GM18517 (cell line): Measurements from ENCODE around the gene EIF4E1B.

Experiments used
- ATAC-seq: cut with Tn5 transposase; IDR thresholded peaks from one replicate; pipeline ENCODE4 v1.9.1; 2021; ENCODE audit warnings: mild to moderate bottlenecking, moderate library complexity; ENCODE audit not compliant: unreplicated experiment

The EIF4E1B gene

DNA sequence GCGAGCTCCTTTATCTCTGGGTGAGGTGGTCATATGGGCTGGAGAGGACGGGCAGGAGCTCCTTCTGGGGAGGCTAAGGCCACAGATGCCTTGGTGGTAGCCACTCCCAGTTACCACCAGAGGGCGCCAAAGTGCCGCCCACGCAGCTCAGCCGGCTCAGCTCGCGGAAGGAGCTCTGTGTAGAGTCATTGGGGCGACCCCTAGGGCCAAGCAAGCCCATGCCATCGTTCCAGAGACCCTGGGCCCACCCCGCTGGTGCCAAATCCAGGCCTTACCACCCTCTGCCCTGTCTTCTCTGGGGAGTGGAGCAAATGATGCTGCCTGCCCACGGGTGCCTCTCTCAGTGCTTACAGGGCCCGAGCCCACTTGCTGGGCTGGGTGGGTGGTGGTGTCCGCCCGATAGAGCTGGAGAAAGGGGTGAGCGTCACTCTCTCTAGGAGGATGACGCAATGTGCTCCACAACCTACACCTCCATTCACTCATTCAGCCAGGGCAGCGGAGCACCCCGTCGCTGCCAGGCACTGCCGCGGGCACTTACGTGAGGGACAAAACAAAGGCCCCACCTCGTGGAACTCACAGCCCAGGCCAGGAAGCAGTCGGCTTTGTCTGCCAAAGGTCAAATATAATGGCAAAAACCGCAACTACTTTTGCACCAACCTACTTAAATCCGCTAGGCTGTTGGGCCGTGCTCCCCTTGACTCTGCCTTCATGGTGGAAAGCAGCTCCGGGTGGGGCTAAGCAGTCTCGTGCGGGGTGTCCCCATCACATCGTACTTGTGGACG, 30.6 kb downstream of the EIF4E1B start:
- ATAC-seq: no peak

DNA sequence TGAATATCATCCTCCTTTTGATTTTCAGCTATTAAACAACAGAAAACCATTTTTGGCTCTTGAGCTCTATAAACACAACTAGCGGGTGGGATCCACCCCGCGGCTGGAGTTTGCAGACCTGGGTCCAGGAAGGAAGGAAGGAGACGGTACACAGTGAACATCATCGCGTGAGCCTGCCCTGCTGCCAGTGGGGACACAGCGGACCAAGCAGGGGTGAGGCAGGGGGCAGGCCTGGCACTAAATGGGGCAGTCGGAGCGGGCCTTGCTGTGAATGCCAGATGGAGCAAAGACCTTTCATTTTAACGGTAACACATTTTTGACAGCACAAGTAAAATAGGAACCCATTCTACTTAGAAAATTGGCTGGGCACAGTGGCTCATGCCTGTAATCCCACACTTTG, 31.2 kb downstream of the EIF4E1B start:
- ATAC-seq: no peak

DNA sequence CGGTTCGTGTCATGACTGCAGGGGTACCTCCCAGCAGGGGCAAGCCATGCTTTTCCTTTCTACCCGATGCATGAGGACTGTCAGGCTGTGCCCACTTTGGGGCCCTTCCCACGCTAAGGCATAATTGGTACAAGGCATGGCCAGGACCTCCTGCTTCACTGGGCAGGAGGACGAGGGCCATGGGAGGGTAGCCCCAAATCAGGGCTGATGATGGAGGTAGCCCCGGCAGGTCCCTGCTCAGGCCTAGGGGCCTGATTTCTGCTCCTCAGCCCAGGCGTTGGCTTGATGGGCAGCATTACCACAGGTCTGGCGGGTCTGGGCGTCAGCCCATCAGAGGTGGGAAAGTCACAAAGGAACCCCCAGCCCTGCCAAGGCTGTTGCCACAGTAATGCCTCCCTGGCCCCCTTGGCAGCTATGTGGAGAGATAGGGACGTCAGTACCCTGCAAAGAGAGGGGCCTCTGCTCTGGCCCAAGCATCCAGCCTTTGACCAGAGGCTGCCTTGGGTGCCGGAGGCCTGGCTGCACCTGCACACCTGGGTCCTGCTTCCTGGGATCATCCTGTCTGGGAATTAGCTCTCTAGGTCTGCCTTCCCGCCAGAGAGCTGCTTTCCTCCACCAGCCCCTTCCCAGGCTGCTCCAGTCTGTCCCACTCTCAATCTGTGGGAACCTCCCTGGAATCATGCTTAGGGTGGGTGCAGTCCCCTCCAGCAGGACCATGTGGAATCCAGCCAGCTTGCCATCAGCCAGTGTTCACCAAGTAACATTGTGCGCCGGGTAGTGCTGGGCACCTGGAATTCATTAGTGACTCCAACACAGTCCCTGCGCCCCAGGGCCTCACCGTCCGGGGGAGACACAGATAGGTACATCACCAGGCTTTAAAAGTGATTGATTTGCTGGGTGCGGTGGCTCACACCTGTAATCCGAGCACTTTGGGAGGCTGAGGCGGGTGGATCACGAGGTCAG, 32.2 kb downstream of the EIF4E1B start:
- ATAC-seq: no peak

DNA sequence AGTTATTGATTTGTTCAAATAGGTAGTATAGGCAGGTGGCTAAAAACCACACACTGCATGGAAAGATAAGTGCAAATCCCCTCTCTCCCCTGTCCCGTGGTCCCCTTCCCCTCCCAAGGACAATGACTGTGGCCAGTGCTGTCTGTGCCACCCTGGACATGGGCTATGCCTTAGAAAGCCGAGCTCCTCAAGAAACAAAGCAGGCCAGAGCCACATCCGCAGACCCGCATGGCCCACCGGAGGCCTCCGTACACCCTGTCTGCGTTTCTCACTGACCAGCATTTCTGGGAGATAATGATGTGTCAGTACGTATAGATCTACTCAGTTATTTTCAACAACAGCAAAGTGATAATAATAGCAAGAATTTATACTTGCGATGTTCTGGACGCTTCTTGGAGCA, 33.1 kb downstream of the EIF4E1B start:
- no peak for ATAC-seq

DNA sequence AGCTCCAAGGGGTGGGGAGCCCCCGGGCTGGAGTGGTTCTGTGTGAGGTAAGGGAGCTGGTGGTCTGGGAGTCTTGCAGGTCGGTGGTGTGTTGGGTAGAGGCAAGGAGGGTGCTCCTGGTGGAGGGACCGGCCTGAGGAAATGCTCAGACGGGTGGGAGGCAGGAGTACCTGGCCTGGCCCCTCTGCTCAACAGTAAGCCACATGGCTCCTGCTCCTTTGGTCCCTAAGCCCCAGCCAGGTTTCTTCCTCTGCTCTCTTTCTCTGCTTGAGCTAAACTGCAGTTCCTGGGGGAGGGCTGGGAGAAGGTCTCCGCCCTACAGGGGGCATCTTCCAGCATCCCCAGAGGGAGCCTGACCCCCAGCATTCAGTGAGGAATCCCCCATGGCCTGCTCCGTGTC, 34.0 kb downstream of the EIF4E1B start:
- ATAC-seq: no peak

DNA sequence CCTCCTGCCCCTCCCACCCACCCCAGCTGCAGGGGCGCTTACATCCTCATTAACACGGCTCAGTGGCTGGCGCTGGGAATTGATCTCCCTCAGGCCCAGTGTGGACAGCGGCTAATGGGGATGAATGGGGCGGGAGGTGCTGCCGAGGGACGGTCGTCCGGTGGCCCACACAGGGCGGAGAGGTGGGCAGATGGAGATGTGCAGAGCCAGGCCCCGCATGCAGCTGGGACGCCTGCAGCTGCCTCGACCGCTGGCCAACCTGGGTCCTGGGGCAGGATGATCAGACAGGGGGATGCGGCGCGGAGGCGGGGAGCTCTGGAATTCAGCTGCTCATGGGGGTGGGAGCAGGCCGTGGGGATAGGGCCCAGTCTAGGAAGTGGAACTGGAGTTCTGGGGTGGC, 34.4 kb downstream of the EIF4E1B start:
- no peak for ATAC-seq

DNA sequence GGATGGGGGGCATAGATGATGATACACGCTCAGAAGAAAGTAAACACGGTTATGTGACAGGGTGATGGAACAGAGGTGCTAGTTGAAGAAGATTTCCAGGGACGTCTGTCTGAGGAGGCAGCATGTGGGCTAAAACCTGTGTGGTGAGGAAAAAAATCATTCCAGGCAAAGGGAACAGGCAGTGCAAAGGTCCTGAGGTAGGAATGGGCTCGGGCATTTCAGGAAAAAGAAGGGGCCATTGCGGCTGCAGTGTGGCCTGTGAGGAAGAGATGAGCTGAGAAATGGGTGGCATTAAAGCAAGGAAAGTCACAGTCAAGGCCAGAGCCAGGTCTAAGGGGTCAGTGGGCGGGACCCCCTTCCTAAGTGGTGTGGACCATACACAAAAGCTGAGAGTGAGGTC, 35.0 kb downstream of the EIF4E1B start:
- ATAC-seq: no peak

DNA sequence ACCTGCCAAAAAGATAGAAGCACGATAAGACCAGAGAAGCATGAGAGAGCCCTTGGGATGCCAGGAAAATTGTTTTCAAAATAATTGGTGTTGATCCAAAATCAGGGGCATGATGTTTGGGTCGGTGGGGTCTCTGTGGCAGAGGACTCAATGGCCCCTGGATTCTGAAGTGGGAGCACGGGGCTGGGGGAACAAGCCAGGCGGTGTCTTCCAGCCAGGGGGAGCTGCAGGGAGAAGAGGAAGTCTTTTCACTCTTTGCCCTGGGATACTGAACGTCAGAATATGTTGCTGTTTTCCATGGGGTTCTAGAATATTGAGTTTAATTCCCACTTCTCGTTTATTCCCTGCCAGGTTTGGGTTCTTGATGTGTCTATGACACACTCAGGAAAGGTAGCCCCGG, 37.2 kb downstream of the EIF4E1B start:
- no peak for ATAC-seq

DNA sequence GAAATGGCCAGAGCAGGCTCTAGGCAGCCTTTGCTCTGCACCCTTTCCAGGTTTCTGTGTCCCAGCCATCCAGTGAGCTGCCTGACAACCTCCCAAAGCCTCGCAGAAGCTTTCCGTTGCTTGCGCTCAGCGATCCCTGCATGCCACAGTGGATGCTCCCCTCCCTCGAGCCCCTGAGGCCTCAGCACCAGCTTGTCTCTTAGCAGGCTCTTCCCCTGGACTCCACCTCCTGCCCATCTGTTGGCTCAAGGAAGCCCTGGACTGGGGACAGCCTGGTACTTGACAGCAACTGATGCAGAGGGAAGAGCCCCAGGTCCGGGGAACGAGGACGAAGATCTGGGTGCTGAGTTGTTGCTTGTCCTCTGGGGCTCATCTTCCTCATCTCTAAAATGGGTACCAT, 40.0 kb downstream of the EIF4E1B start:
- ATAC-seq: no peak

DNA sequence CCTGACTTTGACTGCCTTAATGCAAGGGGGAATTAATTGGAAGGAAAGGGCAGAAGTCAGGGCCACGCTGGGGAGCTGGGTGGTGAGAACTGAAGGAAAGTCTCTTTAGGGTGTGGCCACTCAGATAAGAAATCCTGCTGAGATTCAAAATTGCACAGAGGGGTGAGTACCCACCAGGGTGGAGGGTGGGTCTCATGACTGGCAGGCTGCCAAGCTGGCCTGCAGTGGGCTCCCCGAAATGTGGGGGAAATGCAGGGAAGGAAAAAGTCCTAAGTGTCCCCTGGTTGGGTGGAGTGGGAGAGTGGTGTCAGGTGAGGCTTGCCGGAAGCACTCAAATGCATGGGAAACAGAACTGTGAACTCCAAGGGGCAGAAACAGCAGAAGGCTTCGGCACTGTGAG, 40.9 kb downstream of the EIF4E1B start:
- no peak for ATAC-seq

DNA sequence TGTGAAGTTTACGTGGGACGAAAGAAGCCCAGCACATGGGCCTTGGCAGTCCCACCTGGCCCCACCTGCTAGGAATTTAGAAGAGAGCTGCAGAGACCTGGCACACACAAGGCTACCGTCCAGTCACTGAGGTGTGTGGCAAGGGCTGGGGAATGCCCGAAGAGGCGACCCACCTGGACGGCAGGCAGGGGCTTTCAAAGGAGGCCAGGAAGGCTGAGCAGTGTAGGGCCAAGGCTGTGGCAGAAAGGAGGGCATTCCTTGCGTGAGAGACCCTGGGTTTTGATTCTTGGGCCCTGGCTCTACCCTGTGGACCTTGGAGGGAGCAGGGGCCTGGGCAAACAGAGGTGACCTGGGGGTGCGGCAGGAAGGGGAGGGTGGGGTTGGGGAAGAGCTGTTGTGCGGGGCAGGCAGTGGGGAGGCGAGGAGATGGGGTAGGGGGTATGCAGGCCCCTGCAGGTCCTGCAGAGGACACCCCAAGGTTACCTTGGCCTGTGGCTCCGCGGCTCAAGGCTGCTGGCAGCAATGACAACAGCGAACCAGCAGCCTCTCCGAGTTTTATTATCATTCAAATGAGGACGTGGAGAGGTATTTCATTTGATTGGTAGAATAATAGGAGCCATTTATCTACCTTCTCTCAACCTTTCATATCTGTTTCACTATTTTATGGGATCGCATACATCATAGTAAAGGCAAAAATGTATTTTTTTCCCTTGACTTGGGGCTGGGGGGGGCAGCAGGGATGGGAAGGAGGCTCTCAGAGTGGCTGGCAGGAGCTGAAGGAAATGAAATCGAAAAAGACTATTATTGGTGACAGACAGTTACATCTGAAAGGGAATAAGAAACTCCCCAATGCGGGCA, 41.6 kb downstream of the EIF4E1B start:
- no peak for ATAC-seq

DNA sequence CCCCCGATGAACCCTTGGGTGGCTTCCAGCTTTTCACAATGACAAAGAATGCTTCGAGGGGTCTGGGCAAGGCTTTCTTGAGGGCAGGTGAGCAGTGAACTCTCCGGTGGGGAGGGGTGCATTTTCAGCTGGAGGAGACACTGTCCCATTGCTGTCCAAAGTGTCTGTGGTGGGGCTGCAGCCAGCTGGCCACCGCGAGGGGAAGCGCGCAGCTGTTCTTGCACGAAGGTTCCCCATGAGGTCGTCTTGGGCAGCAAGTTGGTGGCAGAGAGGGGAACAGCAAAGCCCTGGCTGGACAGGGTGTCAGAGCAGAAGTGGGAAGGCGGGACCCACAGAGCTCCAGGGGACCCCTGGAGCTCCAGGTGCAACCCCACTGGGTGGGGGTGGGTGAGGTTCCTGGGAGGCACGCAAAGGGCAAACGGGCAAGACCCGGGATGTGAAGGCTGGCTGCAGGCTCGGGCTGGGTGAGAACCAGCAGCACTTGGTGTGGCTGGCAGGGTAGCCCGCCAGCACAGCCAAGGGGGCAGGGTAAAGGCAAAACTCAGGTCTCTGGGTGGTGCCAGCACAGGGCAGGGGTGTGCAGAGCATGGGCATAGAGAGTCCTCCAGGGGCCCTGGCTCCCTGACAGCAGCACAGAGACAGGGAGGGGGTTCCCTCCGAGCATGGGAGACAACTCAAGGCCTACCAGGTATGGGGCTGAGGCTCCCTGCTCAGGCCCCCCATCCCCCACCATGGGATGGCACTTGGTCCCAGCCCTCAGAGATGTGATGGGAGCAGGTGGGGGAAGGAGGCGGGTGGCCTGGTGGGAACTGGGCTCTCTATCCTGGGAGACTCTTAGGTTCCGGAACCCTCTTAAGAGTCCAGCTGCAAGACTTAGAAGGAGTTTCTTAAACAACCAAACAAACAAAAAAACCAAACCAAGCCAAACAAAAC, 43.4 kb downstream of the EIF4E1B start:
- ATAC-seq: no peak

DNA sequence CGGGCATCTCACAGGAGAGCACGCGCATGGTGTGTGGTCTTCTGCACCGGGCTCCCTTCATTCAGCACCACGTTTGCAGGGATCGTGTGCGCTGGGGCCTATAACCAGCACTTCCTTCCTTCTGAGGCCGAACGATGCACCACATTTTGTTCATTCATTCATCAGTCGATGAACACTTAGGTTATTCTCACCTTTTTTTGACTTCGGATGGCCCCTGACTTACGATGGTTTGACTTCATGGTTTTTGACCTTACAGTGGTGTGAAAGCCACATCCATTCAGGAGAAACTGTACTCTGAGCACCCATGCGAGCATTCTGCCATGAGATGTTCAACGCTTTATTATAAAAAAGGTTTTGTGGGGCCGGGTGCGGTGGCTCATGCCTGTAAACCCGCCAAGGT, 44.3 kb downstream of the EIF4E1B start:
- ATAC-seq: no peak

DNA sequence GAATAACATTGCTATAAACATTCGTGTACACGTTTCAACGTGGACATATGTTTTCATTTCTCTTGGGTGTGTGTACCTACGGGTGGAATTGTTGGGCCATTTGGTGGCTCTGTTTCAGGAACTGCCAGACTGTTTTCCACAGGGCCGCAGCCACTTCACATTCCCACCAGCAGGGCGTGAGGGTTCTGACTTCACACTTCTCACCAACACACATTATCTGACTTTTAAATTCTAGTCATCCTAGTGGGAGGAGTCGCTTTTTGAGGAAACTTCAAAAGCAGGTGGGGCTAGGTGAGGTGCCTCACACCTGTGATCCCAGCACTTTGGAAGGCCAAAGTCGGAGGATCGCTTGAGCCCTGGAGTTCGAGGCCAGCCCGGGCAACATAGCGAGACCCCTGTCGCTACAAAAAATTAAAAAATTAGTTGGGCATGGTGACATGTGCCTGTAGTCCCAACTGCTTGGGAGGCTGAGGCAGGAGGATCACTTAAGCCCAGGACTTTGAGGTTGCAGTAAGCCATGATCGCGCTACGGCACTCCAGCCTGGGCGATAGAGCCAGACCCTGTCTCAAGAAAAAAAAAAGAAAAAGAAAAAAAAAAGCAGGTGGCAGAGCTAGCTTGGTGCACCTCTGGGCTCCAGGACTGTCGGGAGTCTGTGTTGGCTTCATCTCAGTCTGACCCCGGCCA, 45.3 kb downstream of the EIF4E1B start:
- ATAC-seq: no peak

DNA sequence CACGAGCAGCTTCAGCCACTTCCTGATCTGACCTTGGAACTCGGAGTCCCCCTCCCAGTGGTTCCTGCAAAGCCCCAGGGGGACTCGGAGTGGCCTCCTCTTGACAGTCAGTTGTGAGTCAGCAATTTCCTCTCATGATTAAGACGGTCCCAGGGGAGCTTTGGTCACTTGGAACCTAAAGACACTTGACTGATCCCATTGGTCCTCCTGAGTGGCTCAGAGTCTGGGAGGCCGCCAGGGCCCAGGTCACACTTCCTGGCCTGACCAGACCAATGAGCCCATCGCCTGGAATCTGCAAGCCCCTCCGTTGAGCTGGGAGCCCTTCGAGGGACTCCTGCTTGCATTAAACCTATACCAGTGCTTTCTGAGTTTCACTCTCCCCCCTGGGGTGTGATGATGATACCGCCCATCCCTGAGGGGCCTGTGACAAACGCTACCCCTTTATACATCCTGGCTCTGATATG, 45.9 kb downstream of the EIF4E1B start:
- peak; percentile 73 for ATAC-seq

DNA sequence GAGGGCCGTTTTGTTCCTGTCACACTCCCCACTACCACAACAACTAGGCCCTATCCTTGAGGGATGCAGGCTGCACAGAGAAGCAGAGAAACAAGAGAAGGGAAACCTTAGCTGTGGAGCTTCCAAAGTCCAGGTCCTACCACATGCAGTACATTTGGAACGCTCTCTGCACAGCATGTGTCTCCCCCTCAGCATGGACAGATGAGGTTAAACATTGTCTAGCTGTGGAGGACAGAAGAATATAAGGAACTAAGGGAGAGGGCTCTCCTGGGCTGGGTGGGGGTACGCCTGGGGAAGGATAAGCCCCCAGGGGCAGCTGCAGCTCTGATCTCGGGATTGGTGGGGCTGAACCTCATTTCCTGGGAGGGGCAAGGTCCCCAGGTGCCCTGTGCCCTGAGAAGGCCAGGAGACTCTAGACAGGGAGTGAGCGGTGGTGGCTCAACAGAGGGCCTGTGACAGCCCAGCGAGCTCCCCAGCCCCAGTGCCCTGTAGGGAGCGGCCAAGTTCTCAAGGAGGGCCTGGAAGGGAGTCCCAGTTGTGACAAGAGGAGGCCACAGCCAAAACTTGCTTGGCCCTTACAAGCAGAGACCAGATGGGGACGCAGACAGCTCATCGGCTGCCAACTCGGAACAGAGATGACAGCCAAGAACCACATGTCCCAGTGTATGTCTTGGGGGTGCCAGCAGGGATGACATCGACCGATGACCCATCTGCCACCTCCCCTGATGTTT, 46.9 kb downstream of the EIF4E1B start:
- no peak for ATAC-seq

DNA sequence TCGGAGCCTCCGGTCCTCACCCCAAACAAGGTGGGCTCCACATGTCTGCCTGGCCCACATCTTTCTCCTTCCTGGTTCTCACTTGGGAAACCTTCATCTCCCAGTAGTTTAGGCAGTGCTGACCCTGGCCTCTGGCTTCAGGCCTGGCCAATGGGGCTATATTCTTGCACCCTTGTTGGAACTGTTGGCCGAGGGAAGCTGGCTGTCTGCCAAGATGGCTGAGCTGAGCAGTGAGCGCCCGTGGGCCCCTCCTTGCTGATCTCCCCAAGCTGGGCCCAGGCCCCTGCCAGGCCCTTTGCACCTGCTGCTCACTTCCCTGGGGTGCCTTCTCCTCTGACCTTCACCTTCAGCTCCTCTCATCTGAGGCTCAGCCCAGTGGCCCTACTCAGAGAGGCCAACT, 48.1 kb downstream of the EIF4E1B start:
- no peak for ATAC-seq

DNA sequence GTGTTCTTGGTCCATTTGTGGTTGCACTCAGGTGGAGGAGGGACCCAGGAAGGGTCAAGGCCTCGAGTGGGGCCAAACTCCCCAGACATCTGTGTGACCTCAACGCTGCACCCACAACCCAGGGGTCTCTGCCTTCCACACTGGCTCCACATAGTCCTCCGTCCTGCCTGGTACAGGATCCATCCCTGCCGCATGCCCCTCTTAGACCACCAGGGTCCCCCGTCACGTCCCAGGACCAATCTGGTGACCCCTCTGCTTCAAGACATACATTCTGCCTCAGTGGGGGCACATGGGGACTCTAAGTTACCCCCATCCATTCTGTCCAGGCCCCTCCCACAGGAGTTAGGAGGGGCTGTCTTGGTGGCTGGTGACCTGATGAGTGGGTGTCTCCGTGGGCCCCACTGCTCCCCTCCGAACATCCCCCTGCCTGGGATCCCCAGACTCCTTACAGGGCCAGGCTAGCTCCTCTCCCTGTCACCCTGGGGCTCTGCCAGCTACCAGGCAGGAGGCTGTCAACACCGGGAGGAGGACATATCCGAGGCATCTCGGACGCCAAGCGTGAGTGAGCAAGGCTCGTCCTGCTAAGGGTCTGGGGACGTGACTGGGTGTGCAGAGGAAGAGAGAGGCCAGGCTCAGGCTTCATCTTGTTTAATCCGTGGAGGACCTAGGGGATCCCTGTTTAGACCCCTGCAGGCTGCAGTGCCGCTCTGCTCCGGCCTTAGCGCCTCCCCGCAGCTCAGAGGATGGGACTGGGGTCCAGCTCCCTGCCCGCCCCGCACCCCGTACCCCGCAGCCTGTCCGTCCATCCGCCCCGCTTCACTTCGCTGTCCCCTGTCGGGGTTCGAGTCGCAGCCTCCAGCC, 49.1 kb downstream of the EIF4E1B start:
- no peak for ATAC-seq
